ENCODE measurements around the gene SOX5. TPM values are rescaled to one million over a fixed set of nuclear protein-coding genes. Genes with fewer than 3 reads are reported as not detected.

SOX5 gene
- total and polyA plus RNA-seq, 2 of the 8 experiments (the other 6 are each of a cell fraction or from before 2014, with no cell fraction given) = 2.2 to 2.6 TPM

DNA sequence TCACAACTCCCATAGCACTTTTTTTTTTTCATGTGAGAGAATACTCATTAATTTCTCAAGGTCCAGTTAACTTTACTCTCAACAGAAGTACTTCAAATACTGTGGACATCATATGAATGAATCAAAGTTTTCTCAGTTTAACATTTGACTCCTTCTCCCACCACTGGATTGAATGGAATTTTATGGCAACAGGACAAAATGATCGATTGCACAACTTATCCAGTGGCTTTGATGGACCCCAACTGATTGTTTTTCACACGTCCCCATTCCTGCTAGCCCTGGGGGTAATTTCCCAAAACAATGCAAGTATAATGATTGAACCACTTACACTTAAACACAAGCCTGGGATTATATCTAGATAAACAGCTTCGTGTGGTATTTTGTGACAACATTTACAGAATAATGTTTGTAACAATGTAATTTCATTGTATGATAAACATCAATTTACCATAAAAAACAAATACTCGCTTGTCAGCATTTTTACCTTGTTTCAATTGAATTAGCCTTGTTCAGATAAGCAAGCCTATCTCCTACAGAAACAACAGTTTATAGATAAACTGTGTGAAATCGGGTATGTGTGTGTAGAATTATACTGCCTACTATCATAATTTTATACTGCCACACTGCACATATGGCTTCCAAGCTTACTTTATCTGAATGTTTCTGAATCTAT lies 60.9 kb downstream of the SOX5 start:
- no peak for FAIRE-seq
- no peak overlapping the region for H2AK5ac ChIP-seq (ENCODE audit: low read depth, low read length)
- POLR2A ChIA-PET (ENCODE audit: partially characterized antibody) = no interaction called here
- no peaks in the 10 kb centered on the region for H4K20me1 ChIP-seq (replicated peaks in 1 of 2; ENCODE audit: control insufficient read depth in 1 of 2, insufficient read depth in 2 of 2, low read length in 2 of 2)
- no peak overlapping the region for H2BK15ac ChIP-seq (ENCODE audit: low read length)
- 83% methylated on average over 5 of the region's 5 CpGs; no CpG with 5 or more reads in 1 of the 2 experiments for WGBS, 2 experiments (ENCODE audit: extremely low coverage in 1 of 2, insufficient coverage in 1 of 2, insufficient read length in 1 of 2, insufficient replicate concordance in 2 of 2, low coverage in 1 of 2, low lambda C conversion rate in 2 of 2, missing lambda C conversion rate in 1 of 2)
- no peak overlapping the region for H2BK5ac ChIP-seq (ENCODE audit: low read depth, low read length)
- no peak overlapping the region for H3K18ac ChIP-seq (ENCODE audit: extremely low read depth, low read length)
- no peak overlapping the region for H3K9ac ChIP-seq (replicated peaks in 1 of 4; ENCODE audit: extremely low read depth in 1 of 4, low read depth in 3 of 4, low read length in 3 of 4)
- H3K14ac ChIP-seq (ENCODE audit: insufficient read length) = no peak overlapping the region
- no peak overlapping the region for H3K4me2 ChIP-seq (ENCODE audit: insufficient read depth in 1 of 2, low read depth in 2 of 2, low read length in 2 of 2)
- H3K4me1 ChIP-seq (replicated peaks in 1 of 4; ENCODE audit: control insufficient read depth in 3 of 4, insufficient read depth in 4 of 4, low read length in 3 of 4) = no peaks in the 10 kb centered on the region
- no peaks in the 10 kb centered on the region for H3K27me3 ChIP-seq (replicated peaks in 1 of 4; ENCODE audit: control insufficient read depth in 3 of 4, extremely low read depth in 1 of 4, insufficient read depth in 3 of 4, low read length in 3 of 4)
- H3K56ac ChIP-seq (replicated peaks; ENCODE audit: insufficient read length, low read depth, low read length) = no peak overlapping the region
- no peak for DNase-seq (ENCODE audit: low read depth in 1 of 2, low spot score in 2 of 2)
- H2BK120ac ChIP-seq (replicated peaks; ENCODE audit: low read depth, low read length) = no peak overlapping the region
- H4K8ac ChIP-seq (ENCODE audit: extremely low read depth, insufficient read depth, low read length) = no peak overlapping the region
- no peak overlapping the region for H2AFZ ChIP-seq (ENCODE audit: low read length)
- H3K4me3 ChIP-seq (ENCODE audit: extremely low read depth in 1 of 4, insufficient read depth in 2 of 4, low read depth in 3 of 4, low read length in 4 of 4) = no peak overlapping the region
- no peak overlapping the region for H3K27ac ChIP-seq (ENCODE audit: low read depth, low read length)
- H3K9me3 ChIP-seq (ENCODE audit: insufficient read depth in 2 of 2, low read depth in 1 of 2, low read length in 1 of 2) = no peaks in the 10 kb centered on the region
- H3K79me1 ChIP-seq (ENCODE audit: low read depth, low read length) = no peaks in the 10 kb centered on the region
- H4K5ac ChIP-seq (ENCODE audit: insufficient read length, low read depth, low read length) = no peak overlapping the region
- no peak overlapping the region for H2BK12ac ChIP-seq (ENCODE audit: low read depth, low read length)
- CTCF ChIA-PET (ENCODE audit: partially characterized antibody) = no interaction called here
- no peak overlapping the region for H4K91ac ChIP-seq (replicated peaks; ENCODE audit: insufficient read length, low read length)
- H3K23me2 ChIP-seq (ENCODE audit: low read depth, low read length) = no peaks in the 10 kb centered on the region
- no peak overlapping the region for H3K23ac ChIP-seq (ENCODE audit: insufficient read length)
- H3K4ac ChIP-seq (replicated peaks; ENCODE audit: insufficient read length, low read depth, low read length) = no peak overlapping the region
- H3K79me2 ChIP-seq (ENCODE audit: control insufficient read depth in 1 of 2, insufficient read depth in 2 of 2, low read length in 2 of 2) = no peaks in the 10 kb centered on the region
- no peak overlapping the region for H2BK20ac ChIP-seq (ENCODE audit: low read length)
- H3K36me3 ChIP-seq (ENCODE audit: control insufficient read depth in 2 of 4, insufficient read depth in 4 of 4, low read length in 3 of 4) = no peaks in the 10 kb centered on the region
